Measurements from ENCODE around the gene THBS2.

Gene THBS2

GRCh38 chr6:169243186-169243585 is 10.5 kb downstream of the THBS2 start:
- no peak for DNase-seq
- H3K27me3 ChIP-seq (replicated peaks; ENCODE audit: control insufficient read depth, insufficient read depth, low read length, poor library complexity, severe bottlenecking): no peaks in the 10 kb centered on the region
- H3K4me3 ChIP-seq (ENCODE audit: insufficient read depth, low read depth, low read length, poor library complexity, severe bottlenecking): no peak overlapping the region
- H3K27ac ChIP-seq (ENCODE audit: insufficient read depth, low read length, poor library complexity, severe bottlenecking): no peak overlapping the region
- H3K9me3 ChIP-seq (ENCODE audit: control insufficient read depth, low read length): no peaks in the 10 kb centered on the region
- H3K36me3 ChIP-seq (ENCODE audit: control insufficient read depth, insufficient read depth, low read length): no peaks in the 10 kb centered on the region
- no peaks in the 10 kb centered on the region for H3K4me1 ChIP-seq (ENCODE audit: control insufficient read depth, insufficient read depth, low read length, poor library complexity, severe bottlenecking)

- H3K36me3 ChIP-seq (ENCODE audit: control insufficient read depth, insufficient read depth, low read length): no peaks in the 10 kb centered on the region
- no peak overlapping the region for H3K27ac ChIP-seq (ENCODE audit: insufficient read depth, low read length, poor library complexity, severe bottlenecking)
- no peaks in the 10 kb centered on the region for H3K27me3 ChIP-seq (replicated peaks; ENCODE audit: control insufficient read depth, insufficient read depth, low read length, poor library complexity, severe bottlenecking)
- DNase-seq: no peak
- no peaks in the 10 kb centered on the region for H3K4me1 ChIP-seq (ENCODE audit: control insufficient read depth, insufficient read depth, low read length, poor library complexity, severe bottlenecking)
- no peaks in the 10 kb centered on the region for H3K9me3 ChIP-seq (ENCODE audit: control insufficient read depth, low read length)
- no peak overlapping the region for H3K4me3 ChIP-seq (ENCODE audit: insufficient read depth, low read depth, low read length, poor library complexity, severe bottlenecking)
These were observed 11.8 kb downstream of the THBS2 start for GRCh38 chr6:169241688-169242350.

- no peaks in the 10 kb centered on the region for H3K9me3 ChIP-seq (ENCODE audit: control insufficient read depth, low read length)
- no peak overlapping the region for H3K27ac ChIP-seq (ENCODE audit: insufficient read depth, low read length, poor library complexity, severe bottlenecking)
- no peaks in the 10 kb centered on the region for H3K36me3 ChIP-seq (ENCODE audit: control insufficient read depth, insufficient read depth, low read length)
- H3K27me3 ChIP-seq (replicated peaks; ENCODE audit: control insufficient read depth, insufficient read depth, low read length, poor library complexity, severe bottlenecking): no peaks in the 10 kb centered on the region
- H3K4me1 ChIP-seq (ENCODE audit: control insufficient read depth, insufficient read depth, low read length, poor library complexity, severe bottlenecking): no peaks in the 10 kb centered on the region
- no peak overlapping the region for H3K4me3 ChIP-seq (ENCODE audit: insufficient read depth, low read depth, low read length, poor library complexity, severe bottlenecking)
- no peak for DNase-seq
These were observed 12.9 kb downstream of the THBS2 start for GRCh38 chr6:169240591-169241390.

GRCh38 chr6:169240125-169240524 is 13.5 kb downstream of the THBS2 start:
- H3K9me3 ChIP-seq (ENCODE audit: control insufficient read depth, low read length): no peaks in the 10 kb centered on the region
- no peaks in the 10 kb centered on the region for H3K27me3 ChIP-seq (replicated peaks; ENCODE audit: control insufficient read depth, insufficient read depth, low read length, poor library complexity, severe bottlenecking)
- DNase-seq: no peak
- no peak overlapping the region for H3K4me3 ChIP-seq (ENCODE audit: insufficient read depth, low read depth, low read length, poor library complexity, severe bottlenecking)
- H3K27ac ChIP-seq (ENCODE audit: insufficient read depth, low read length, poor library complexity, severe bottlenecking): no peak overlapping the region
- H3K36me3 ChIP-seq (ENCODE audit: control insufficient read depth, insufficient read depth, low read length): no peaks in the 10 kb centered on the region
- no peaks in the 10 kb centered on the region for H3K4me1 ChIP-seq (ENCODE audit: control insufficient read depth, insufficient read depth, low read length, poor library complexity, severe bottlenecking)

GRCh38 chr6:169239181-169239580 is 14.5 kb downstream of the THBS2 start:
- Histone ChIP-seq H3K36me3 (ENCODE audit: control insufficient read depth, insufficient read depth, low read length) (no peaks in the 10 kb centered on the region), H3K9me3 (ENCODE audit: control insufficient read depth, low read length) (no peaks in the 10 kb centered on the region), H3K4me1 (ENCODE audit: control insufficient read depth, insufficient read depth, low read length, poor library complexity, severe bottlenecking) (no peaks in the 10 kb centered on the region), H3K4me3 (ENCODE audit: insufficient read depth, low read depth, low read length, poor library complexity, severe bottlenecking) (no peak overlapping the region), H3K27ac (ENCODE audit: insufficient read depth, low read length, poor library complexity, severe bottlenecking) (no peak overlapping the region), H3K27me3 (replicated peaks; ENCODE audit: control insufficient read depth, insufficient read depth, low read length, poor library complexity, severe bottlenecking) (no peaks in the 10 kb centered on the region)
- no peak for DNase-seq

GRCh38 chr6:169238766-169239165 is 14.9 kb downstream of the THBS2 start:
- H3K9me3 ChIP-seq (ENCODE audit: control insufficient read depth, low read length): no peaks in the 10 kb centered on the region
- no peak overlapping the region for H3K4me3 ChIP-seq (ENCODE audit: insufficient read depth, low read depth, low read length, poor library complexity, severe bottlenecking)
- H3K36me3 ChIP-seq (ENCODE audit: control insufficient read depth, insufficient read depth, low read length): no peaks in the 10 kb centered on the region
- H3K27ac ChIP-seq (ENCODE audit: insufficient read depth, low read length, poor library complexity, severe bottlenecking): no peak overlapping the region
- H3K4me1 ChIP-seq (ENCODE audit: control insufficient read depth, insufficient read depth, low read length, poor library complexity, severe bottlenecking): no peaks in the 10 kb centered on the region
- no peak for DNase-seq
- no peaks in the 10 kb centered on the region for H3K27me3 ChIP-seq (replicated peaks; ENCODE audit: control insufficient read depth, insufficient read depth, low read length, poor library complexity, severe bottlenecking)

- no peaks in the 10 kb centered on the region for H3K4me1 ChIP-seq (ENCODE audit: control insufficient read depth, insufficient read depth, low read length, poor library complexity, severe bottlenecking)
- H3K36me3 ChIP-seq (ENCODE audit: control insufficient read depth, insufficient read depth, low read length): no peaks in the 10 kb centered on the region
- no peak for DNase-seq
- H3K27ac ChIP-seq (ENCODE audit: insufficient read depth, low read length, poor library complexity, severe bottlenecking): no peak overlapping the region
- H3K27me3 ChIP-seq (replicated peaks; ENCODE audit: control insufficient read depth, insufficient read depth, low read length, poor library complexity, severe bottlenecking): no peaks in the 10 kb centered on the region
- no peaks in the 10 kb centered on the region for H3K9me3 ChIP-seq (ENCODE audit: control insufficient read depth, low read length)
- no peak overlapping the region for H3K4me3 ChIP-seq (ENCODE audit: insufficient read depth, low read depth, low read length, poor library complexity, severe bottlenecking)
These were observed 16.0 kb downstream of the THBS2 start for GRCh38 chr6:169237496-169238134.

GRCh38 chr6:169236988-169237387 is 16.7 kb downstream of the THBS2 start:
- Histone ChIP-seq H3K4me3 (ENCODE audit: insufficient read depth, low read depth, low read length, poor library complexity, severe bottlenecking) (no peak overlapping the region), H3K27me3 (replicated peaks; ENCODE audit: control insufficient read depth, insufficient read depth, low read length, poor library complexity, severe bottlenecking) (no peaks in the 10 kb centered on the region), H3K9me3 (ENCODE audit: control insufficient read depth, low read length) (no peaks in the 10 kb centered on the region), H3K36me3 (ENCODE audit: control insufficient read depth, insufficient read depth, low read length) (no peaks in the 10 kb centered on the region), H3K4me1 (ENCODE audit: control insufficient read depth, insufficient read depth, low read length, poor library complexity, severe bottlenecking) (no peaks in the 10 kb centered on the region), H3K27ac (ENCODE audit: insufficient read depth, low read length, poor library complexity, severe bottlenecking) (no peak overlapping the region)
- no peak for DNase-seq

- no peaks in the 10 kb centered on the region for H3K27me3 ChIP-seq (replicated peaks; ENCODE audit: control insufficient read depth, insufficient read depth, low read length, poor library complexity, severe bottlenecking)
- no peaks in the 10 kb centered on the region for H3K9me3 ChIP-seq (ENCODE audit: control insufficient read depth, low read length)
- DNase-seq: no peak
- H3K4me3 ChIP-seq (ENCODE audit: insufficient read depth, low read depth, low read length, poor library complexity, severe bottlenecking): no peak overlapping the region
- no peak overlapping the region for H3K27ac ChIP-seq (ENCODE audit: insufficient read depth, low read length, poor library complexity, severe bottlenecking)
- no peaks in the 10 kb centered on the region for H3K36me3 ChIP-seq (ENCODE audit: control insufficient read depth, insufficient read depth, low read length)
- no peaks in the 10 kb centered on the region for H3K4me1 ChIP-seq (ENCODE audit: control insufficient read depth, insufficient read depth, low read length, poor library complexity, severe bottlenecking)
These were observed 17.1 kb downstream of the THBS2 start for GRCh38 chr6:169236545-169236944.

GRCh38 chr6:169235286-169235685 is 18.4 kb downstream of the THBS2 start:
- no peak for DNase-seq
- no peak overlapping the region for H3K4me3 ChIP-seq (ENCODE audit: insufficient read depth, low read depth, low read length, poor library complexity, severe bottlenecking)
- H3K4me1 ChIP-seq (ENCODE audit: control insufficient read depth, insufficient read depth, low read length, poor library complexity, severe bottlenecking): no peaks in the 10 kb centered on the region
- no peaks in the 10 kb centered on the region for H3K9me3 ChIP-seq (ENCODE audit: control insufficient read depth, low read length)
- H3K27ac ChIP-seq (ENCODE audit: insufficient read depth, low read length, poor library complexity, severe bottlenecking): no peak overlapping the region
- H3K36me3 ChIP-seq (ENCODE audit: control insufficient read depth, insufficient read depth, low read length): no peaks in the 10 kb centered on the region
- no peaks in the 10 kb centered on the region for H3K27me3 ChIP-seq (replicated peaks; ENCODE audit: control insufficient read depth, insufficient read depth, low read length, poor library complexity, severe bottlenecking)

Measured in effector memory CD4-positive, alpha-beta T cell (primary cell).